Fibroblast of lung (primary cell): Measurements from ENCODE around the gene CLDN7. TPM values are rescaled to one million over a fixed set of nuclear protein-coding genes. Genes with fewer than 3 reads are reported as not detected.

Source experiments
- DNase-seq, 2 donors: peaks; one replicate each; pipeline versions ENCODE4 v3.0.0 to v3.0.0-alpha.2; 2010; ENCODE audit warnings: low read depth in 2 of 2
- H2AFZ ChIP-seq: 2 replicates; pipeline ENCODE4 v1.5.1; 2012; ENCODE audit warnings: low read length, control low read depth, inconsistent platforms
- H3K27ac ChIP-seq: 2 replicates; pipeline ENCODE4 v1.5.1; 2011; ENCODE audit warnings: low read length, control low read depth; ENCODE audit not compliant: insufficient read depth
- H3K27me3 ChIP-seq: 2 replicates; pipeline ENCODE4 v1.5.1; 2011; ENCODE audit warnings: mild to moderate bottlenecking, low read length; ENCODE audit not compliant: control insufficient read depth, insufficient read depth
- H3K36me3 ChIP-seq: 2 replicates; pipeline ENCODE4 v1.5.1; 2011; ENCODE audit warnings: low read length; ENCODE audit not compliant: control insufficient read depth, insufficient read depth
- H3K4me1 ChIP-seq: 2 replicates; pipeline ENCODE4 v1.5.1; 2011; ENCODE audit warnings: low read length; ENCODE audit not compliant: control insufficient read depth, insufficient read depth; ENCODE audit errors: extremely low read depth
- H3K4me2 ChIP-seq: 2 replicates; pipeline ENCODE4 v1.5.1; 2011; ENCODE audit warnings: low read length, control low read depth; ENCODE audit not compliant: insufficient read depth; ENCODE audit errors: extremely low read depth
- H3K4me3 ChIP-seq, 4 experiments: fragments of 200-600 bp in 1 of 4; sonication (generic) in 1 of 4; replicated peaks in 1 of 4; 2 replicates each; pipeline ENCODE4 v1.5.1; 2011 to 2016; ENCODE audit warnings: low read length in 4 of 4, low read depth in 3 of 4, mild to moderate bottlenecking in 3 of 4, control low read depth in 2 of 4, inconsistent platforms in 1 of 4, mixed read lengths in 1 of 4; ENCODE audit not compliant: insufficient read depth in 1 of 4; ENCODE audit errors: control extremely low read depth in 1 of 4
- H3K79me2 ChIP-seq: 2 replicates; pipeline ENCODE4 v1.5.1; 2012; ENCODE audit warnings: mild to moderate bottlenecking, low read length, inconsistent platforms; ENCODE audit not compliant: control insufficient read depth, insufficient read depth
- H3K9ac ChIP-seq: 2 replicates; pipeline ENCODE4 v1.5.1; 2011; ENCODE audit warnings: mild to moderate bottlenecking, low read length, control low read depth; ENCODE audit not compliant: insufficient read depth
- H3K9me3 ChIP-seq: 2 replicates; pipeline ENCODE4 v1.5.1; 2012; ENCODE audit warnings: low read depth, low read length; ENCODE audit not compliant: control insufficient read depth, insufficient read depth
- H4K20me1 ChIP-seq: 2 replicates; pipeline ENCODE4 v1.5.1; 2011; ENCODE audit warnings: low read length; ENCODE audit not compliant: control insufficient read depth, insufficient read depth; ENCODE audit errors: extremely low read depth
- CTCF ChIP-seq, 2 donors: IDR thresholded peaks in 1 of 2; conservative IDR thresholded peaks in 1 of 2; 1 replicate in 1 of 2; 2 replicates in 1 of 2; pipeline ENCODE4 v1.5.1; 2011 to 2012; ENCODE audit warnings: low read length in 2 of 2, control low read depth in 1 of 2, inconsistent platforms in 1 of 2, low read depth in 1 of 2, mild to moderate bottlenecking in 1 of 2
- EZH2 ChIP-seq: IDR thresholded peaks from 2 replicates; pipeline ENCODE4 v1.5.1; 2012; ENCODE audit warnings: low read length, control low read depth, mild to moderate bottlenecking; ENCODE audit errors: missing control alignments
- polyA plus RNA-seq, 2 donors: library from polyadenylated mRNA; depleted of rRNA in 1 of 2; stranded (reverse) in 1 of 2; unstranded in 1 of 2; fragments of >200 nt; gene quantifications; 2 replicates each; pipeline ENCODE4 v1.2.1, GENCODE V29; 2011 to 2012; ENCODE audit warnings: missing spikeins in 1 of 2
- total RNA-seq: library from RNA; depleted of rRNA; stranded (reverse); fragments of >200 nt; gene quantifications from 2 replicates; pipeline ENCODE4 v1.2.1, GENCODE V29; 2014

Gene CLDN7
- total and polyA plus RNA-seq, 2 donors (not counting 1 experiment from before 2014, with no cell fraction given), result 1.0 to 17.2 TPM

DNA sequence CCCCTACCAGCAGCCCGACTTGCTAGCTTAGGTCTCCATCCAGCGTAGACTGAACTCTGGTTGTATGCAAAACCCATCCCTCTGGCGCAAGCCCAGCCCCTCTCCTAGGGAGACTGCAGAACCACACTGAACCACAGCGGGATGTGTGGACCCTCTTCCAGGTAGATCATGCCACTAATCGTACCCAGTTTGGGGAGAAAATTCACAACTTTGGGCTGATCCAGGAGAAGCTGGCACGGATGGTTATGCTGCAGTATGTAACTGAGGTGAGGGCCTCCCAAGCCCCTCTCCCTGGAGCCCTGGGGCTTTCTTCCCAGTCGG lies 39.3 kb downstream of the CLDN7 start:
- Histone ChIP-seq H3K4me1 (peaks cover 10% of the 10 kb centered on the region), H2AFZ (no peak overlapping the region), H3K4me3 (no peak overlapping the region), H3K9me3 (no peaks in the 10 kb centered on the region), H3K79me2 (peaks cover 17% of the 10 kb centered on the region), H3K27me3 (no peaks in the 10 kb centered on the region), H4K20me1 (no peaks in the 10 kb centered on the region), H3K4me2 (no peak overlapping the region), H3K36me3 (peaks cover 39% of the 10 kb centered on the region), H3K27ac (no peak overlapping the region), H3K9ac (no peak overlapping the region)
- DNase-seq, result no peak
- TF ChIP-seq EZH2 (no peak), CTCF (conservative IDR thresholded peaks at IDR 0.05 in 1 of 2, IDR thresholded peaks at IDR 0.05 in 1 of 2; ENCODE audit: low read depth in 1 of 2, low read length in 2 of 2) (no peak)

DNA sequence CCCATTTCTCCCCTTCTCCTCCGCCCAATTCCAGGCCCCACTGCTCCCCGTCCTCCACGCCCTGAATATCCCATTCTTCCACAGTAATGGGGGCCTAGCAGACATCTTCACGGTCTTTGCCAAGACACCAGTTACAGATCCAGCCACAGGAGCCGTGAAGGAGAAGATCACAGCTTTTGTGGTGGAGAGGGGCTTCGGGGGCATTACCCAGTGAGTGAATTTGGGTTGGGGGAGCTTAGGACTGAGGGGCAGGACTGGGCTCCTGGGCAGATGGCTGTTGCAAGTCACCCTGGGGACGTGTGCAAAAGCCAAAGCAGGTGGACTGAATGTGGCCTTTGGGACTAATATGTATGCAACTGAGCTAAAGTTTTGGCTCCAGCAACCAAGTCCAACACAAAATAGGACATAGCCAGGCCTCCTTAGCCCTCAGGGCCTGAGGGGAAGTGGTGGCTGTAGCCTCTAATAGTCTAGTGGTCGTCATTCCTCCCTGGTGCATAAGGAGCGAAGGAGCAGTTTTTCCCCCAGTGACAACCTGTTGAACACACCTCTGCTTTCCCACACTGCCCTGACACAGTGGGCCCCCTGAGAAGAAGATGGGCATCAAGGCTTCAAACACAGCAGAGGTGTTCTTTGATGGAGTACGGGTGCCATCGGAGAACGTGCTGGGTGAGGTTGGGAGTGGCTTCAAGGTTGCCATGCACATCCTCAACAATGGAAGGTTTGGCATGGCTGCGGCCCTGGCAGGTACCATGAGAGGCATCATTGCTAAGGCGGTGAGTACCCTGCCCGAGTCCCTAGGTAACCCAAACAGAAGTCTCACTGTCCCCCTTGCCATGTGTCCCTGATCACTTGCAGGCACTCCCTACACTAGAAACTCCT lies 39.9 kb downstream of the CLDN7 start:
- DNase-seq, result no peak
- no peak overlapping the region for H3K4me3 ChIP-seq
- no peak overlapping the region for H3K9ac ChIP-seq
- no peaks in the 10 kb centered on the region for H3K27me3 ChIP-seq
- no peak overlapping the region for H2AFZ ChIP-seq
- peaks cover 16% of the 10 kb centered on the region for H3K79me2 ChIP-seq
- H3K27ac ChIP-seq, result no peak overlapping the region
- H3K4me1 ChIP-seq, result peaks cover 10% of the 10 kb centered on the region
- no peak overlapping the region for H3K4me2 ChIP-seq
- peaks cover 34% of the 10 kb centered on the region for H3K36me3 ChIP-seq
- no peaks in the 10 kb centered on the region for H4K20me1 ChIP-seq
- H3K9me3 ChIP-seq, result no peaks in the 10 kb centered on the region
- TF ChIP-seq CTCF (conservative IDR thresholded peaks at IDR 0.05 in 1 of 2, IDR thresholded peaks at IDR 0.05 in 1 of 2; ENCODE audit: low read depth in 1 of 2, low read length in 2 of 2), result no peak
- no peak for TF ChIP-seq EZH2

DNA sequence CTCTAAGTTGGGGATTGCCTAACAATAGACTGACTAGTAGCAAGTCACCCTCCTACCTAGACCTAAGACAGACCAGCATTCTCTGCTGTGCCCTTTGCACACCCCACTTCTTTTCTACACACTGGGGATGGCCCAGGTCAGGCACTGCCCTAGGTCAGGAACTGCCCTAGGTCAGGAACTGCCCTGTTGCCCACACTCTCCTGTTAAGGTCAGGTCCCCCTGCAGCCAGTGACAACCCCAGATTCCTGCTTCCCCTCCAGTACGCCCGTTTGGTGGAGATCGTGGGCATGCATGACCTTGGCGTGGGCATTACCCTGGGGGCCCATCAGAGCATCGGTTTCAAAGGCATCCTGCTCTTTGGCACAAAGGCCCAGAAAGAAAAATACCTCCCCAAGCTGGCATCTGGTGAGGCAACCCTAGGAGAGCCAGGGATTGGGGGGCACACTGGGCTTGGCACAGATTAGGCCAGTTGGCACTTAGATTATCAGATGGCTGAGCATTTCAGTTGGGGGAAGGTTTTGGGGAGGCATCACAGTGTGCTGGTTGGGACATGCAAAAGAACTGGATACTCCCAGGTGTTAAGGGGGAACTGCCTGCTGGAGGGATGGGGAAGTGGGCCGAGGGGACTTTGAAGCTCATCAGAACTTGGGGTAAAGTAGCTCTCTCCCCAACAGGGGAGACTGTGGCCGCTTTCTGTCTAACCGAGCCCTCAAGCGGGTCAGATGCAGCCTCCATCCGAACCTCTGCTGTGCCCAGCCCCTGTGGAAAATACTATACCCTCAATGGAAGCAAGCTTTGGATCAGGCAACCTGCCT lies 40.8 kb downstream of the CLDN7 start:
- H3K36me3 ChIP-seq, result peaks cover 26% of the 10 kb centered on the region
- H3K27ac ChIP-seq, result peak overlapping the region; percentile 86
- no peak for DNase-seq

More for the DNA sequence above, 40.8 kb downstream of the CLDN7 start:
- Histone ChIP-seq H3K79me2 (peaks cover 22% of the 10 kb centered on the region), H2AFZ (no peak overlapping the region), H3K9ac (no peak overlapping the region), H4K20me1 (no peaks in the 10 kb centered on the region), H3K4me1 (peaks cover 11% of the 10 kb centered on the region), H3K9me3 (no peaks in the 10 kb centered on the region), H3K4me2 (peak overlapping the region; percentile 80), H3K27me3 (no peaks in the 10 kb centered on the region), H3K4me3 (peak overlapping the region in 2 of 4 experiments; percentile 79 to 90)
- no peak for TF ChIP-seq CTCF (conservative IDR thresholded peaks at IDR 0.05 in 1 of 2, IDR thresholded peaks at IDR 0.05 in 1 of 2; ENCODE audit: low read depth in 1 of 2, low read length in 2 of 2)
- TF ChIP-seq EZH2, result no peak
